ENCODE measurements around the gene PLXDC2. TPM values are rescaled to one million over a fixed set of nuclear protein-coding genes. Genes with fewer than 3 reads are reported as not detected.

The PLXDC2 gene
- total and polyA plus RNA-seq, 2 donors (not counting 1 experiment from before 2014, with no cell fraction given): 4.2 to 5.1 TPM

DNA sequence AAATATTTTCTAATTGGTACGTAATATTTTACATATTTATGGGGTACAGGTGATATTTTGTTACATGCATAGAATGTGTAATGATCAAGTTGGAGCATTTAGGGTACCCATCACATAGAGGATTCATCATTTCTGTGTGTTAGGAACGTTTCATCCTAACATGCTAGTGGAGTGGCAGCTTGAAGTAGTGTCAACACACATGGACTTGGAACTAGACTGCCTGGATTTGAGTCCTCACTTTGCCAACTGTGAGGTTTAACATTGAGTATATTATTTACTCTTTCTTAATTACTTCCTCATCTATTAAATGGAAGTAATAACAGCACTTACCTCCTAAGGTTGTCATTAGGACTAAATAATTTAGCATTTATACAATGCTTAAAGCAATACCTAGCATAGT, 241.9 kb downstream of the PLXDC2 start:
- H3K27me3 ChIP-seq (ENCODE audit: control insufficient read depth, insufficient read depth, low read length): no peaks in the 10 kb centered on the region
- H3K4me3 ChIP-seq (replicated peaks in 1 of 4; ENCODE audit: control extremely low read depth in 1 of 4, insufficient read depth in 1 of 4, low read depth in 3 of 4, low read length in 4 of 4): no peak overlapping the region
- H3K27ac ChIP-seq (ENCODE audit: insufficient read depth, low read length): no peak overlapping the region
- no peak overlapping the region for H3K4me2 ChIP-seq (ENCODE audit: extremely low read depth, insufficient read depth, low read length)
- no peaks in the 10 kb centered on the region for H4K20me1 ChIP-seq (ENCODE audit: control insufficient read depth, extremely low read depth, insufficient read depth, low read length)
- no peaks in the 10 kb centered on the region for H3K36me3 ChIP-seq (ENCODE audit: control insufficient read depth, insufficient read depth, low read length)
- no peaks in the 10 kb centered on the region for H3K79me2 ChIP-seq (ENCODE audit: control insufficient read depth, insufficient read depth, low read length)
- TF ChIP-seq, protein P1, sequence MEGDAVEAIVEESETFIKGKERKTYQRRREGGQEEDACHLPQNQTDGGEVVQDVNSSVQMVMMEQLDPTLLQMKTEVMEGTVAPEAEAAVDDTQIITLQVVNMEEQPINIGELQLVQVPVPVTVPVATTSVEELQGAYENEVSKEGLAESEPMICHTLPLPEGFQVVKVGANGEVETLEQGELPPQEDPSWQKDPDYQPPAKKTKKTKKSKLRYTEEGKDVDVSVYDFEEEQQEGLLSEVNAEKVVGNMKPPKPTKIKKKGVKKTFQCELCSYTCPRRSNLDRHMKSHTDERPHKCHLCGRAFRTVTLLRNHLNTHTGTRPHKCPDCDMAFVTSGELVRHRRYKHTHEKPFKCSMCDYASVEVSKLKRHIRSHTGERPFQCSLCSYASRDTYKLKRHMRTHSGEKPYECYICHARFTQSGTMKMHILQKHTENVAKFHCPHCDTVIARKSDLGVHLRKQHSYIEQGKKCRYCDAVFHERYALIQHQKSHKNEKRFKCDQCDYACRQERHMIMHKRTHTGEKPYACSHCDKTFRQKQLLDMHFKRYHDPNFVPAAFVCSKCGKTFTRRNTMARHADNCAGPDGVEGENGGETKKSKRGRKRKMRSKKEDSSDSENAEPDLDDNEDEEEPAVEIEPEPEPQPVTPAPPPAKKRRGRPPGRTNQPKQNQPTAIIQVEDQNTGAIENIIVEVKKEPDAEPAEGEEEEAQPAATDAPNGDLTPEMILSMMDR (conservative IDR thresholded peaks at IDR 0.05 in 1 of 2, IDR thresholded peaks at IDR 0.05 in 1 of 2; ENCODE audit: low read depth in 1 of 2, low read length in 2 of 2): no peak
- TF ChIP-seq EZH2 (IDR thresholded peaks at IDR 0.05; ENCODE audit: low read length, missing control alignments): no peak
- no peak for DNase-seq (ENCODE audit: low read depth in 2 of 2)
- no peak overlapping the region for H3K9ac ChIP-seq (ENCODE audit: insufficient read depth, low read length)
- H2AFZ ChIP-seq (ENCODE audit: low read length): no peak overlapping the region
- no peaks in the 10 kb centered on the region for H3K9me3 ChIP-seq (ENCODE audit: control insufficient read depth, insufficient read depth, low read depth, low read length)
- no peaks in the 10 kb centered on the region for H3K4me1 ChIP-seq (ENCODE audit: control insufficient read depth, extremely low read depth, insufficient read depth, low read length)

- Histone ChIP-seq H2AFZ (ENCODE audit: low read length) (no peak overlapping the region), H3K9me3 (ENCODE audit: control insufficient read depth, insufficient read depth, low read depth, low read length) (no peaks in the 10 kb centered on the region), H3K9ac (ENCODE audit: insufficient read depth, low read length) (no peak overlapping the region), H3K79me2 (ENCODE audit: control insufficient read depth, insufficient read depth, low read length) (no peaks in the 10 kb centered on the region), H3K27me3 (ENCODE audit: control insufficient read depth, insufficient read depth, low read length) (no peaks in the 10 kb centered on the region), H3K36me3 (ENCODE audit: control insufficient read depth, insufficient read depth, low read length) (no peaks in the 10 kb centered on the region), H4K20me1 (ENCODE audit: control insufficient read depth, extremely low read depth, insufficient read depth, low read length) (no peaks in the 10 kb centered on the region), H3K4me3 (replicated peaks in 1 of 4; ENCODE audit: control extremely low read depth in 1 of 4, insufficient read depth in 1 of 4, low read depth in 3 of 4, low read length in 4 of 4) (no peak overlapping the region), H3K4me1 (ENCODE audit: control insufficient read depth, extremely low read depth, insufficient read depth, low read length) (no peaks in the 10 kb centered on the region), H3K27ac (ENCODE audit: insufficient read depth, low read length) (no peak overlapping the region), H3K4me2 (ENCODE audit: extremely low read depth, insufficient read depth, low read length) (no peak overlapping the region)
- TF ChIP-seq EZH2 (IDR thresholded peaks at IDR 0.05; ENCODE audit: low read length, missing control alignments): no peak
- TF ChIP-seq, protein P1 (conservative IDR thresholded peaks at IDR 0.05 in 1 of 2, IDR thresholded peaks at IDR 0.05 in 1 of 2; ENCODE audit: low read depth in 1 of 2, low read length in 2 of 2): no peak
- peak; percentile 70 to 75 for DNase-seq (ENCODE audit: low read depth in 2 of 2)
Measured at GRCh38 chr10:20059084-20059835, 243.0 kb downstream of the PLXDC2 start.

- H3K36me3 ChIP-seq (ENCODE audit: control insufficient read depth, insufficient read depth, low read length): no peaks in the 10 kb centered on the region
- TF ChIP-seq, protein P1 (conservative IDR thresholded peaks at IDR 0.05 in 1 of 2, IDR thresholded peaks at IDR 0.05 in 1 of 2; ENCODE audit: low read depth in 1 of 2, low read length in 2 of 2): no peak
- no peak for TF ChIP-seq EZH2 (IDR thresholded peaks at IDR 0.05; ENCODE audit: low read length, missing control alignments)
- H2AFZ ChIP-seq (ENCODE audit: low read length): no peak overlapping the region
- H3K79me2 ChIP-seq (ENCODE audit: control insufficient read depth, insufficient read depth, low read length): no peaks in the 10 kb centered on the region
- no peaks in the 10 kb centered on the region for H3K4me1 ChIP-seq (ENCODE audit: control insufficient read depth, extremely low read depth, insufficient read depth, low read length)
- no peaks in the 10 kb centered on the region for H3K27me3 ChIP-seq (ENCODE audit: control insufficient read depth, insufficient read depth, low read length)
- H3K9ac ChIP-seq (ENCODE audit: insufficient read depth, low read length): no peak overlapping the region
- DNase-seq (ENCODE audit: low read depth in 2 of 2): no peak
- H3K4me3 ChIP-seq (replicated peaks in 1 of 4; ENCODE audit: control extremely low read depth in 1 of 4, insufficient read depth in 1 of 4, low read depth in 3 of 4, low read length in 4 of 4): no peak overlapping the region
- no peak overlapping the region for H3K27ac ChIP-seq (ENCODE audit: insufficient read depth, low read length)
- no peak overlapping the region for H3K4me2 ChIP-seq (ENCODE audit: extremely low read depth, insufficient read depth, low read length)
- no peaks in the 10 kb centered on the region for H4K20me1 ChIP-seq (ENCODE audit: control insufficient read depth, extremely low read depth, insufficient read depth, low read length)
- no peaks in the 10 kb centered on the region for H3K9me3 ChIP-seq (ENCODE audit: control insufficient read depth, insufficient read depth, low read depth, low read length)
Measured at GRCh38 chr10:20065814-20066213, 249.6 kb downstream of the PLXDC2 start.
